ENCODE data around the gene FPR2. TPM values are rescaled to one million over a fixed set of nuclear protein-coding genes. Genes with fewer than 3 reads are reported as not detected.

FPR2 gene
- total and polyA plus RNA-seq, 2 of the 13 experiments (the other 11 are each of a cell fraction or from before 2014, with no cell fraction given) = not detected

GRCh38 chr19:51816711-51817110 lies 55.7 kb downstream of the FPR2 start:
- H3K79me2 ChIP-seq (ENCODE audit: insufficient read depth, low read length) = no peaks in the 10 kb centered on the region
- ChIA-PET CTCF (ENCODE audit: low intra/inter-chr PET ratio, low total read pairs) (no interaction called here), POLR2A (no interaction called here)
- no peaks in the 10 kb centered on the region for H3K36me3 ChIP-seq (replicated peaks in 1 of 2; ENCODE audit: control insufficient read depth in 1 of 2, insufficient read depth in 2 of 2, low read length in 2 of 2)
- H3K4me1 ChIP-seq (ENCODE audit: insufficient read depth, low read length) = no peaks in the 10 kb centered on the region
- intact Hi-C loops (cut with micrococcal nuclease; ENCODE audit: unreplicated experiment) = no loop called here
- DNase-seq (ENCODE audit: low spot score) (no peak), ATAC-seq (no peak), FAIRE-seq (no peak)
- in situ Hi-C loops (cut with HindIII; ENCODE audit: extremely low pct_ligation_motif_present, low pct_unique_long_range_greater_than_20kb) = no loop called here
- WGBS (ENCODE audit: low lambda C conversion rate) = no CpG with 5 or more reads among the region's 1 CpG
- BruUV-seq (replicated peaks) = no TSS peak
- H2AFZ ChIP-seq (ENCODE audit: low read length) = no peak overlapping the region
- H3K9me3 ChIP-seq (ENCODE audit: low read length) = peaks cover 57% of the 10 kb centered on the region
- TF ChIP-seq ELK4 (CRISPR knock-in tag; IDR thresholded peaks at IDR 0.05; ENCODE audit: borderline replicate concordance) = no peak
- no peak for TF ChIP-seq ZNF891 (CRISPR knock-in tag; IDR thresholded peaks at IDR 0.05)
- no peak for TF ChIP-seq RNF219 (CRISPR knock-in tag; IDR thresholded peaks at IDR 0.05)
- TF ChIP-seq AFF4 (CRISPR knock-in tag; IDR thresholded peaks at IDR 0.05) = no peak
- TF ChIP-seq ZBTB21 (CRISPR knock-in tag; IDR thresholded peaks at IDR 0.05) = no peak
- TF ChIP-seq ZNF3 (CRISPR knock-in tag; IDR thresholded peaks at IDR 0.05) = no peak
- no peak for TF ChIP-seq NR2F2 (IDR thresholded peaks at IDR 0.05; ENCODE audit: borderline replicate concordance, low read depth)
- TF ChIP-seq POLR2AphosphoS2 (IDR thresholded peaks at IDR 0.05; ENCODE audit: low read depth, low read length) = no peak
- no peak for TF ChIP-seq DDIT3 (CRISPR knock-in tag; IDR thresholded peaks at IDR 0.05)
- H3K4me3 ChIP-seq (replicated peaks in 1 of 3; ENCODE audit: insufficient read depth in 1 of 3, low read depth in 2 of 3, low read length in 3 of 3) = no peak overlapping the region
- H3K27me3 ChIP-seq (ENCODE audit: control insufficient read depth in 1 of 2, insufficient read depth in 2 of 2, low read length in 2 of 2) = no peaks in the 10 kb centered on the region
- no peak overlapping the region for H3K4me2 ChIP-seq (ENCODE audit: low read depth, low read length)
- H3K9ac ChIP-seq (ENCODE audit: insufficient read depth, low read depth, low read length) = no peak overlapping the region
- H3K27ac ChIP-seq (ENCODE audit: extremely low read length, insufficient read depth, low read length) = no peak overlapping the region
- H4K20me1 ChIP-seq (ENCODE audit: insufficient read depth, low read length) = no peaks in the 10 kb centered on the region

Measured in HepG2 (cell line).